EH (cell line): ENCODE measurements around the gene SF3A2.
"Not testable (repeated sequence)": the region's sequence is repeated elsewhere in the genome, so short reads cannot be mapped to it uniquely, and the experiment has no call there.

Experiments used
- DNase-seq: peaks from one replicate; pipeline ENCODE4 v3.0.0-alpha.2; 2015; ENCODE audit warnings: low read depth

Gene SF3A2, protein sequence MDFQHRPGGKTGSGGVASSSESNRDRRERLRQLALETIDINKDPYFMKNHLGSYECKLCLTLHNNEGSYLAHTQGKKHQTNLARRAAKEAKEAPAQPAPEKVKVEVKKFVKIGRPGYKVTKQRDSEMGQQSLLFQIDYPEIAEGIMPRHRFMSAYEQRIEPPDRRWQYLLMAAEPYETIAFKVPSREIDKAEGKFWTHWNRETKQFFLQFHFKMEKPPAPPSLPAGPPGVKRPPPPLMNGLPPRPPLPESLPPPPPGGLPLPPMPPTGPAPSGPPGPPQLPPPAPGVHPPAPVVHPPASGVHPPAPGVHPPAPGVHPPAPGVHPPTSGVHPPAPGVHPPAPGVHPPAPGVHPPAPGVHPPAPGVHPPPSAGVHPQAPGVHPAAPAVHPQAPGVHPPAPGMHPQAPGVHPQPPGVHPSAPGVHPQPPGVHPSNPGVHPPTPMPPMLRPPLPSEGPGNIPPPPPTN

DNA sequence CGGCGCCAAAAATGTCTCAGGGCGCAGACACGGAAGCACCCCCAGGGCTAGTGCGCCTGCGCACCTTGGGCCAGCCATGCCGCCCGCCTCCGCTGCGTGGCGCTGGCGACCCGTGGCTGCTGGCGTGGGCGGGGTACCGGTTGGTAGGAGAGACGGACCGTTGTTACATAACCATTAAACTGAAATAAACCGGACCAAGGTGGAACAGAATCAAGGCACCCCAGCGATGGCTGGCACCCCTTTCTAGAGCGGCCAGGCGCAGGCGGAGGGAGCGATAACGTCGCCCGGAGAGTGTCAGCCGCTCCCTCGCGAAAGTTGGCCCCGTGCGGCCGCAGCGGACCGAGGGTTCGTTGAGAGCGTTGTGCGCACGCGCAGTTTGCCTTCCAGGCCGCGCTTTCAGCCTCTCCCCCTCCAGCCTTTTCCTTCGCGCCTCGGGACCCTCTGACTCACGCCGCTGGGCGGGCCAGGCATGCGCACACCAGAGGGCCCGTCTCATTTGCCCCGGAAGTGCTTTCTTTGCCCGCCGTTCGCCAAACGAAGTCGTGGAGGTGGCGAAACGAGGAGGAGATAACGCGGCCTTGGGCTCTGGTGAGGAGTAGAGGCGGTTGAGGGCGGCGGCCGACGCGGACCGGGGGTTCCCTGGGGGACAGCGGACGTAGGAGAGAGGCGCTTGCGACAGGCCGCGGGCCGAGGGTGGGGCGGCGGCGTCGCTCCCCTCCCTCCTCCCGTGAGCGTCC is at the start of gene SF3A2, which contains the start of gene PLEKHJ1:
TSS of gene SF3A2 (plus strand) at position 511 of the 737 bp plus-strand sequence. CDS start 6,595 bp downstream, outside the sequence.
TSS of gene PLEKHJ1 (minus strand) at position 16 of the 737 bp plus-strand sequence. CDS start 81 bp downstream, outside the sequence.
- DNase-seq = peak; percentile 98

DNA sequence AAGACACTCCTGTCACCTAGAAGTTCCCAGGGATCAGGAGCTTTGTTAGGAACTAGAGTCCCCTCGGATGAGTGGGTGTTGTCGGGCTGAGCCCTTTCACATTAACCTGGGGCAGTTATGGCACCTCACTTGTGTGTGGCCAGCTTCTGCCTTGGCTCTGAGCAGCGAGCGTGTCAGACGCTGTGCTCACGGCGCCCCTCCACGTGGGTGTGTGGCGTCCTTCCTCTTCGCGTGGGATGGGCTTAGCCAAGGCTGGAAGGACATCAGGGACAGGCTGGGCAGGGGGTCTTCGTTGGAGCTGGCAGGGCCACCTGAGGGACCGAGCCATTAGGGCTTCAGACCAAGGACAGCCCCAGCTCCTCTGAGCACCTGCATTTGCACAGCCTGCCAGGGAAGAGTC is 49.5 kb upstream of the SF3A2 start:
- DNase-seq = no peak

GRCh38 chr19:2188708-2189385 is 47.8 kb upstream of the SF3A2 start:
- DNase-seq = peak; percentile 49

GRCh38 chr19:2189880-2190279 is 46.7 kb upstream of the SF3A2 start:
- DNase-seq = no peak

DNA sequence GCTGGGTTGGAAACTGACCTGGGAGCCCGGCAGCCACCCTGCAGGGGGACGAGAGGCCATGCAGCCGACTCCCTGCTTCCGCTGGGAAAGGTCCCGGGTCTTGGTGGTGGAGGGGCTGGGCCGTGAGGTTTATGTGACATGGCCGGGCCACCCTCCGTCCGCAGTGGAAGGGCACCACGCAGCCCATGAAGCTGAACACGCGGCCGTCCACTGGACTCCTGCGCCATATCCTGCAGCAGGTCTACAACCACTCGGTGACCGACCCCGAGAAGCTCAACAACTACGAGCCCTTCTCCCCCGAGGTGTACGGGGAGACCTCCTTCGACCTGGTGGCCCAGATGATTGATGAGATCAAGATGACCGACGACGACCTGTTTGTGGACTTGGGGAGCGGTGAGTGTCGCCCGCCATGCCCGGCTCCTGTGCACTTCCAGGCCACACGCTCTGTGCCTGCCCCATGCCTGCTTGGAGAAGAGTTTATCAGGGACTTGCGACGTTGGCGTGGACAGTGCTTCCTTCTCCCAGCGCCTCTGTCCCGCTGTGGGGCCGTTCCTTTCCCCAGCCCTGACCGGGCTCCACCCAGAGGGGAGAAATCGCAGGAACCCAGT is 45.7 kb upstream of the SF3A2 start:
- DNase-seq = no peak

GRCh38 chr19:2191456-2192310 is 44.9 kb upstream of the SF3A2 start:
- no peak for DNase-seq

DNA sequence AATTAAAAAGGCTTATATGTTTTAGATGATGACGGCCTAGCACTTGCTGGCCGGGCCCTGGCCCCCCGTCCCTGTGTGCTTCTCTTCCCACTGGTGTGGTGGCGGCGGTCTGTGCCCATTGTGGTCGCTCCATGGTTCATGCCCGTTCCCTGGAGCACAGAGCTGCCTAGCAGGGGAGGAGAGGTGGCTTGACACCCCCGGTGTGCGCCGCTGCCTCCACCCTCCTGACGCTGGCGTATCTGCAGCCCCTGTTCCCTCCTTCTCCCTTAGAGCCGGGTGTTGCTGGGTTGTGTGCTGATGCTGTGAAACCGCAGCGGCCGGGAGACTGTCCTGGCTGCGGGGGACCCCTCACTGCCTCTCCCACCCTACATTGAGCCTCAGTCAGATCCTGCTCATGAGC is 43.8 kb upstream of the SF3A2 start:
- DNase-seq = no peak

DNA sequence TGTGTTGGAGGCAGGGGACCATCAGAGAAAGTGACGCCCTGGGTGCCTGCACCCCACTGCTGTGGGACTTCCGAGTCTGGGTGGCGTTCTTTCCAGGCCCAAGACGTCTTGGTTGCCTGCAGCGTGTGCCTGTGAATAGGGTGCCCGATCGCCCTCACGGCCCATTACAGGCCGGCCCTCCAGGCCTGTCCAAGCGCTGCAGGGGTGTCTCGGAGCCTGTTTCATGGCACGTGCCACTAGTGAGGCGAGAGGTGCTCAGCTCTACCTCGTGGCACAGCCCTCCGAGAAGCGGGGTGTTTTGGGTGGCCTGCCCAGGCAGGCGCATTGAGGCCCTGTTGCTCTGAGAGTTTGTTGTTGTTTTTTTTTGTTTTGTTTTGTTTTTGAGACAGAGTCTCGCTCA is 42.8 kb upstream of the SF3A2 start:
- DNase-seq = no peak

GRCh38 chr19:2194513-2195078 is 42.0 kb upstream of the SF3A2 start:
- no peak for DNase-seq

- DNase-seq = no peak
Observed at GRCh38 chr19:2195361-2195760, 41.3 kb upstream of the SF3A2 start.

DNA sequence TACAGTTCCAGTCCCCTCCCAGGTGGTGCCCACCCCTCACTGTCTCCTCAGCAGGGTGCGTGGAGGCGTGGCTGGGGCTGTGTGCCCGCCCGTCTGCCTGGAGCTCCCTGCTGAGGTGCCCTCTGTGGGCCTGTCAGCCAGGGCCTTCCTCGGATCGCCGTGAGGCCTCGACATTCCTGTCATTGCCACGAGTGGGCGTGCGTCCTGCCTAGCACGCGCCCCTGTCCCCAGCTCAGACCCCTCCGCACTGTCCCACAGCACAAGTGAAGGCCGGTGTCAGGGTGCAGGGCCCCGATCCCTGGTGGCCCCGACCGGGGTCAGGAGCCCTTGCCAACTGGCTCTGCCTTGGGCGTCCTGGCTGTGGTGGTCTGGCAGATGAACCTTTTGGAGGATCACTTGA is 40.7 kb upstream of the SF3A2 start:
- DNase-seq = no peak

- no peak for DNase-seq
Observed at GRCh38 chr19:2197270-2197669, 39.4 kb upstream of the SF3A2 start.

DNA sequence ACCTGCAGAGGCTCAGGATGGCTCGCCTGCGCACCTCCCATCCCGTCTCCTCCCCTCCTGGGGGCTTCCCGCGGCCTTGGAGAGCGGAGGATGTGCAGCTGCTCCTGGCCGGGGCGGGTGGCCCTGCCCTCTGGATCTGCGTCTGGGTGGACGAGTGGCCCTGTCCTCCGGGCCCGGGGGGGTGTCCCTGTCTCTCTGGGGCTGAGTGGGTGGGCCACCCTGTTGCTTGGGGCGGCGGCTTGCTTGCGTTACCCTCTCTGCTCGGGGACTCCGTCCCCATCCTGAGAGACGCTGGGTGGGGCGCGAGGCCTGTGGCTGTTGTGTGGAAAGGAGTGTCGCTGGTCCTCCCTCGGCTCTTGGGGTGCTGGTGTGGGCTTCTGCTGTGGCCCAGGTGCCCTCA is 38.3 kb upstream of the SF3A2 start:
- no peak for DNase-seq

DNA sequence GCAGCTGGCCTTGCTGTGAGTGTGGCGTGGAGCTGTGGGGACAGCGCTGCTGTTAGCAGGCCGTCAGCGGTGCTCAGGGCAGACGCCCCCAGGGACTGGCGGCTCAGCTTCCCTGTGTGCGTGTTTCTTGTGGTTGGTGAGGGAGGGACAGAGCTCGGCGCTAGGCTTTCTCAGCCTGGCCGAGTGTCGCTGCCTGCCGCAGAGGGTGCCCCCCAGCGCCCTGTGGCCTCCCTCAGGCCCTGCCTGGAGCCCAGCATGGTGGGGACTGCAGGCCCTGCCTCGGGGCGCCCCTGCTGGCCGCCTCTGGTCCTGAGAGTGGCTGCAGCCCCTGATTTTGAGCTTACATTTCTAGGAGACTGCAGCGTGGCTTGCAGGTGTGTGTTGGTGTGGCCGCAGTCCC is 37.4 kb upstream of the SF3A2 start:
- no peak for DNase-seq

DNA sequence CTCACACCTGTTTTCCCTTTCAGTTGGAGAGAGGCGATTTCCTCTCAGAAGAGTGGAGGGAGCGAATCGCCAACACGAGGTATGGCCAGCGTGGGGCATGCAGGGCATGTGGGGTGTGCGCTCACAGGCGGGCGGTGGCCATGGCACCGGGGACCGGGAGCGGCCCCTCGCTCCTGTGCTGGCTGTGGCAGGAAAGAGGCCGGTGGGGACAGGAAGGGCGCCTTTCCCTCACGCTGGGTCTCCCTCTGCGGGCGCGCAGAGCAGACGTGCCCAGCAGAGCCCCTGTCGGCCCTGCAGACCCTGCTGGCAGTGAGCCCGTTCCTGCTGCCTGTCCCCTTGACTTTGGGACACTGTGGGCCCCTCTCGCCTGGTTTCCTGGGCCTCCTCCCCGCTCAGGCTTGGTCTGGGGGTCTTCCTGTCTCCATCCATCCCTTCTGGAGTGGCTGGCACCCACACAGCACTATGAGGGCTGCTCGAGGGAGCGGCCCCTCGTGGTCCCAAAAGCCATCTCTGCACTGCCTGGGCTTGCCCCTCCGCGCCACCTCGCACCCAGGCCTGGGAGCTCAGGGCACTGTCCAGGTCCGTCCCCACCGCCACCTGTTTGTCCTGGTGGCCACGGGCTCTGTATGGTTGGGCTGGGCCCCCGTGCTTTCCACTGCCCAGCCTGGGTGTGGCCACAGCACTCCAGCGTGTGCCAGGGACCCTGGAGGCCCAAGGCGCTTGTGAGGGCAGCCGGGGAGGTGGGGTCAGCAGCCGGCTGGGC is 36.6 kb upstream of the SF3A2 start:
- no peak for DNase-seq

DNA sequence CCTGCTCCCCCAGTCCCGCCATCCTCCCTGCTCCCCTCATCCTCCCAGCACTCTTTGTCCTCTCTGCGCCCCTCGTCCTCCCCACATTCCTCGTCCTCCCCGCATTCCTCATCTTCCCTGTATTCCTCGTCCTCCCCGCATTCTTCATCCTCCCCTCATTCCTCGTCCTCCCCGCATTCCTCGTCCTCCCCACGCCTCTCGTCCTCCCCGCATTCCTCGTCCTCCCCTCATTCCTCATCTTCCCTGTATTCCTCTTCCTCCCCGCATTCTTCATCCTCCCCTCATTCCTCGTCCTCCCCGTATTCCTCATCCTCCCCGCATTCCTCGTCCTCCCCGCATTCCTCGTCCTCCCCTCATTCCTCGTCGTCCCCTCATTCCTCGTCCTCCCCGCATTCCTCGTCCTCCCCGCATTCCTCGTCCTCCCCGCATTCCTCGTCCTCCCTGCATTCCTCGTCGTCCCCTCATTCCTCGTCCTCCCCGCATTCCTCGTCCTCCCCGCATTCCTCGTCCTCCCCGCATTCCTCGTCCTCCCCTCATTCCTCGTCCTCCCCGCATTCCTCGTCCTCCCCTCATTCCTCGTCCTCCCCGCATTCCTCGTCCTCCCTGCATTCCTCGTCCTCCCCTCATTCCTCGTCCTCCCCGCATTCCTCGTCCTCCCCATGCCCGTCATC is 35.9 kb upstream of the SF3A2 start:
- not testable (repeated sequence) for DNase-seq

- DNase-seq = no peak
Observed at GRCh38 chr19:2201473-2202148, 35.0 kb upstream of the SF3A2 start.

DNA sequence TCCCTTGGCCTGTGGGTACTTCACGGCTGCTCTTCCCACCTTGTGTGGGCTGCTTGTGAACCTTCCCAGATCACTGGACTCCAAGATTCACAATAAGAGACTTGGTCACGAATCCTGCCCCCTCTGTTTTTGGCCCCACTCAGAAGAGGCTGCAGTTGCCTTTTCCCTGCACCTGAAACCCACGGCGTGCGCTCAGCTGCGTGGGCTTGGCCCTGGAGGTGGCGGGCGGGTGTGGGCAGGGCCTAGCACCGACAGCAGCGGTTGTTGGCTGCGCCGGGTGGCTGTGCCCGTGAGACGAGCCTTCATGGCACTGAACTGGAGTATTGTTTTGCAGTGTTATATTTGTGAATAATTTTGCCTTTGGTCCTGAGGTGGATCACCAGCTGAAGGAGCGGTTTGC is 34.3 kb upstream of the SF3A2 start:
- no peak for DNase-seq

- DNase-seq = no peak
Observed at GRCh38 chr19:2207008-2207407, 29.6 kb upstream of the SF3A2 start.
